ENCODE data around the gene AUTS2. TPM values are rescaled to one million over a fixed set of nuclear protein-coding genes. Genes with fewer than 3 reads are reported as not detected.

Gene AUTS2
- total RNA-seq, 5 donors from 2014 or later (not counting 1 experiment from before 2014, with no cell fraction given), result 10.6 to 66.2 (median 37.6) TPM

DNA sequence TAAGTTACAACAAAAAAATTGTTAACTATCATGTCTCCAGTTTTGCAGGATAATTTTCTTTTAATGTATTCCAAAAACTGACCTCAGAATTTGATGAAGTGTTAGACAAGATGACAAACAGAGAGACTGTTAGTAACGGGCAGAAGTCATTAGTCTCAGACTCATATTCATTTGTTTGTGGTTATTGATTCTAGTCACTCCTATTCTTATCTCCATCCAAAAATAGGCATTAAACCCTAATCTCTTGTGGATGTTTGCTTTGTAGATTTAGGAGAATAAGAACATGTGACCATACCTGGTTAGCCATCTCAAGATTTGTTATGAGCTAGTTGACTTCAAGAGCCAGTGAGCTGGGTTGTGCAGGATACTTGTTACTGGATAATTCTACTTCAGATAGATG is 261.1 kb downstream of the AUTS2 start:
- Histone ChIP-seq H3K27ac (ENCODE audit: low read length) (no peak overlapping the region), H3K36me3 (ENCODE audit: control insufficient read depth in 2 of 2, extremely low read depth in 1 of 2, insufficient read depth in 1 of 2, low read length in 1 of 2) (no peaks in the 10 kb centered on the region), H3K4me1 (ENCODE audit: control insufficient read depth in 1 of 2, extremely low read depth in 1 of 2, insufficient read depth in 2 of 2, low read length in 2 of 2) (no peaks in the 10 kb centered on the region), H3K4me3 (ENCODE audit: control insufficient read depth in 1 of 2, extremely low read depth in 1 of 2, low read length in 1 of 2) (no peak overlapping the region), H3K9me3 (no peaks in the 10 kb centered on the region), H3K27me3 (replicated peaks in 1 of 2; ENCODE audit: control insufficient read depth in 2 of 2, extremely low read depth in 1 of 2, insufficient read depth in 2 of 2, low read length in 1 of 2) (no peaks in the 10 kb centered on the region)
- WGBS (ENCODE audit: insufficient coverage), result no CpG with 5 or more reads among the region's 1 CpG
- H3K36me3 Mint-ChIP-seq, result no peaks in the 10 kb centered on the region
- POLR2A ChIA-PET, result no interaction called here
- CTCF ChIA-PET, result no interaction called here
- no peaks in the 10 kb centered on the region for H3K4me1 Mint-ChIP-seq
- H3K27ac Mint-ChIP-seq, result no peak overlapping the region
- H3K27me3 Mint-ChIP-seq, result peaks cover 1 to 13% of the 10 kb centered on the region in 2 donors
- no peak overlapping the region for H3K4me3 Mint-ChIP-seq
- DNase-seq (no peak), ATAC-seq (replicated peaks in 1 of 4) (no peak)
- no peaks in the 10 kb centered on the region for H3K9me3 Mint-ChIP-seq

DNA sequence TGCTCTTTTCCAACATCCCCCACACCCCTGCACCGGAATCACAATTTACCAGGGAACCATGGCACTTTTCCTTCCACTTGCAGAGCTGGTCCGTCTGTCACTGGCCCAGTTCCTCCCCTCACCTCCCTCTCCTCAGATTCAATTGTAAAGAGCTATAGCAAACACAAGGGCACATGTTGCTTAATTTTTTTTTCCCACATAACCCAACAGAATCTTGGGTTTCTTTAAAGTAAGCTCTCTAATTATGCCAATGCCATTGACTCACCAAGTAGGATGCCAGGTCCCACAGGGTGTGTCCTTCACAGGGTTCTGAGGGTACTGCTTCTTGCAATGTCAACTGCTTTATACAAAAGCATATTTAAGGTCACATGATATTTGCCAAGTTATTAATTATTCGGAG is 262.2 kb downstream of the AUTS2 start:
- no peaks in the 10 kb centered on the region for H3K4me1 Mint-ChIP-seq
- no peaks in the 10 kb centered on the region for H3K36me3 ChIP-seq (ENCODE audit: control insufficient read depth in 2 of 2, extremely low read depth in 1 of 2, insufficient read depth in 1 of 2, low read length in 1 of 2)
- H3K27me3 Mint-ChIP-seq, result peaks cover 1 to 13% of the 10 kb centered on the region in 2 donors
- ChIA-PET CTCF (interaction anchor here (0.6 to 0.7 kb wide), 2 partner anchors 22 to 412 kb away, joined by 3 read pairs; no protein-coding TSS in a partner anchor), POLR2A (interaction anchor here (0.6 kb wide), 2 partner anchors 87 to 433 kb away, joined by 3 to 7 read pairs; no protein-coding TSS in a partner anchor)
- WGBS (ENCODE audit: insufficient coverage), result 88% methylated on average over 3 of the region's 3 CpGs
- no peak overlapping the region for H3K27ac Mint-ChIP-seq
- H3K4me3 ChIP-seq (ENCODE audit: control insufficient read depth in 1 of 2, extremely low read depth in 1 of 2, low read length in 1 of 2), result no peak overlapping the region
- DNase-seq (no peak), ATAC-seq (replicated peaks in 1 of 4) (no peak)
- no peak overlapping the region for H3K27ac ChIP-seq (ENCODE audit: low read length)
- no peaks in the 10 kb centered on the region for H3K9me3 Mint-ChIP-seq
- H3K4me1 ChIP-seq (ENCODE audit: control insufficient read depth in 1 of 2, extremely low read depth in 1 of 2, insufficient read depth in 2 of 2, low read length in 2 of 2), result no peaks in the 10 kb centered on the region
- H3K4me3 Mint-ChIP-seq, result no peak overlapping the region
- no peaks in the 10 kb centered on the region for H3K27me3 ChIP-seq (replicated peaks in 1 of 2; ENCODE audit: control insufficient read depth in 2 of 2, extremely low read depth in 1 of 2, insufficient read depth in 2 of 2, low read length in 1 of 2)
- no peaks in the 10 kb centered on the region for H3K36me3 Mint-ChIP-seq
- H3K9me3 ChIP-seq, result no peaks in the 10 kb centered on the region

DNA sequence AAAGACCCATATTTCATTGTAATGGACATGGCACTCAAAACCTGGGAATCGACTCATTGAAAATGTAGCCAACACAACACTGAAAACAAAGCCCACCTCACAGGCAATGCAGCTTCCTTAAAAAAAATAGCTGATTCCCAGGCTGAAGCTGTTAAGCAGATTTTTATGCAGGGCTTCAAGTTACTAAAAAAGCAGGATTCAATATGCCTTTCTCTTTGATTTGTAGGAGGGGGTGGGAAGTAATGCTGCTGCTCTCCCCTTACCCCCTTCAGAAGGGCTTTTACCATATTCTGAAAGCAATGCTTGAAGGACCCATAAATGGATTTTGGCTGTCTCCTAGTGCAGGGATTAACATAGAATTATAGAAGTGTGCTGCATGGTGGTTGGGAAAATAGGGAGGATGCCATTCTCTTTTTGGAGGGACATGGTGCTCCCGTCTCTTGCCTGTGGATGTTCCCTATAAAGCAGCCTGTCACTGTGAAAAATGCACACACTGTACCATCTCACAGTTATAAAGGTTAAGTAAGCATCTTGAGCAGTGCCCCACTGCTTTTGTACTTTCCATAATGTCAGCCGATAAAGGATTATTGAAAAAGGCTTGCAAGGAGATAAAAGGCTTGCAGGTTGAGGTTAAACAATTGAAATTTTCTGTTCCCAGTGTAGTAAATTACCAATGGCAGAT is 262.8 kb downstream of the AUTS2 start:
- H3K27ac ChIP-seq (ENCODE audit: low read length), result no peak overlapping the region
- no peak overlapping the region for H3K4me3 ChIP-seq (ENCODE audit: control insufficient read depth in 1 of 2, extremely low read depth in 1 of 2, low read length in 1 of 2)
- Mint-ChIP-seq H3K36me3 (no peaks in the 10 kb centered on the region), H3K27me3 (peaks cover 1 to 13% of the 10 kb centered on the region in 2 donors), H3K27ac (no peak overlapping the region), H3K4me3 (no peak overlapping the region), H3K4me1 (no peaks in the 10 kb centered on the region), H3K9me3 (no peaks in the 10 kb centered on the region)
- ATAC-seq (replicated peaks in 1 of 4), result no peak
- H3K27me3 ChIP-seq (replicated peaks in 1 of 2; ENCODE audit: control insufficient read depth in 2 of 2, extremely low read depth in 1 of 2, insufficient read depth in 2 of 2, low read length in 1 of 2), result no peaks in the 10 kb centered on the region
- no peaks in the 10 kb centered on the region for H3K4me1 ChIP-seq (ENCODE audit: control insufficient read depth in 1 of 2, extremely low read depth in 1 of 2, insufficient read depth in 2 of 2, low read length in 2 of 2)
- POLR2A ChIA-PET, result interaction anchor here (0.6 kb wide), 2 partner anchors 88 to 432 kb away, joined by 3 to 7 read pairs; no protein-coding TSS in a partner anchor
- CTCF ChIA-PET, result interaction anchor here in 1 of 2 donors (0.6 kb wide), 1 partner anchor 23 kb away, joined by 3 read pairs; no protein-coding TSS in a partner anchor
- no peaks in the 10 kb centered on the region for H3K9me3 ChIP-seq
- DNase-seq, result no peak
- no peaks in the 10 kb centered on the region for H3K36me3 ChIP-seq (ENCODE audit: control insufficient read depth in 2 of 2, extremely low read depth in 1 of 2, insufficient read depth in 1 of 2, low read length in 1 of 2)
- 100% methylated on average over 1 of the region's 3 CpGs for WGBS (ENCODE audit: insufficient coverage)

DNA sequence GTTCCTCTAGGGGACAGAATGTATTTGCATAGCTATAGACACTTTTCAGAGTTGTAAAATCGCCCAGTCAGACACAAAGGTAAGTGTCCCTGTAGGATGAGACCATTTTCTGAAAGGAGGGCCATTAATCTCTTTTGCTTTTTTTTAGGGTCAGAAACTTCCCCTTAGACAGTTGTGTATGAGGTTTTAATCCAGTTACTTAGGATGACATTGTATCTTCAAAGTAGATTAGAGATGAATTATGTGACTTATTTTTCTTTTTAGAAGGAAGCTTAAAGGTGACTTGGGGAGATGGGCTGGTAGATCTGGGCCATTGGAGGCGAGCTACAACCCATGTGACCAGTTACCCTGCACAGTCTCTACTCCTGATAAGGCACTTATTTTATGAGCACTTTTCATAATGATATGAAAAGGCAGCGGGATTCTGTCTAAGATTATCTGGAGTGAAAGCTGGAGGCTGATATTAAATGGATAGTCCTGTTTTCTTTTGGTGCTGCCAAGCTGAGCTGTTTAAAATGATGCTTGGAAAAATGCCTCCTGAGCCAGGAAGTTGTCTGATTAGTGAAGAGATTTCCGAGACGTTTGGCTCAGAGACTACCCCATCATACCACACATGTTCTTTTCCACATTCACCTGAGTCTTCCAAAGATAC is 264.3 kb downstream of the AUTS2 start:
- H3K27me3 ChIP-seq (replicated peaks in 1 of 2; ENCODE audit: control insufficient read depth in 2 of 2, extremely low read depth in 1 of 2, insufficient read depth in 2 of 2, low read length in 1 of 2), result no peaks in the 10 kb centered on the region
- Mint-ChIP-seq H3K27me3 (peaks cover 0 to 10% of the 10 kb centered on the region in 2 donors), H3K27ac (no peak overlapping the region), H3K9me3 (no peaks in the 10 kb centered on the region), H3K4me3 (no peak overlapping the region), H3K4me1 (no peaks in the 10 kb centered on the region), H3K36me3 (no peaks in the 10 kb centered on the region)
- H3K4me3 ChIP-seq (ENCODE audit: control insufficient read depth in 1 of 2, extremely low read depth in 1 of 2, low read length in 1 of 2), result no peak overlapping the region
- no peaks in the 10 kb centered on the region for H3K9me3 ChIP-seq
- H3K36me3 ChIP-seq (ENCODE audit: control insufficient read depth in 2 of 2, extremely low read depth in 1 of 2, insufficient read depth in 1 of 2, low read length in 1 of 2), result no peaks in the 10 kb centered on the region
- H3K27ac ChIP-seq (ENCODE audit: low read length), result no peak overlapping the region
- POLR2A ChIA-PET, result no interaction called here
- no peaks in the 10 kb centered on the region for H3K4me1 ChIP-seq (ENCODE audit: control insufficient read depth in 1 of 2, extremely low read depth in 1 of 2, insufficient read depth in 2 of 2, low read length in 2 of 2)
- ATAC-seq (replicated peaks in 1 of 4) (no peak), DNase-seq (no peak)
- WGBS (ENCODE audit: insufficient coverage), result 83% methylated on average over 1 of the region's 5 CpGs
- CTCF ChIA-PET, result no interaction called here

DNA sequence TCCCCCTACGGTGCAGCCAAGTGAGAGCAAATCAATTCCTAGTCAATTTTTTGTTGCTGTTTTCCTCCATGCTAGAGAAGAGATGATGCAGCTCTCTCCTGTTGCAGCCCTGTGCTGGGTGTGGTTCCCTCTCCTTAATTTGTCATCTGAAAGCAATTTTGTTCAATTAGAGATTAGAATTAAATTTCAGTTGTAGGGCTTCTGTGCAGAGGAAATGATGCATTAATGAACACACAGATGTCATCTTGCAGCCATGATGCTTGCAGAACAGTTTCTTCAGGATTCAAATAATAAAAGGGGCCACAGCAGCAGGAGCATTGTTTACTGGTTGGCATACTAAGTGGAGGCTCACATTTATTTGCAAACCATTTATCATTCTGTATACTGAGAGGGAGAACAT is 266.0 kb downstream of the AUTS2 start:
- ChIA-PET CTCF (no interaction called here), POLR2A (no interaction called here)
- Histone ChIP-seq H3K27ac (ENCODE audit: low read length) (no peak overlapping the region), H3K36me3 (ENCODE audit: control insufficient read depth in 2 of 2, extremely low read depth in 1 of 2, insufficient read depth in 1 of 2, low read length in 1 of 2) (no peaks in the 10 kb centered on the region), H3K9me3 (no peaks in the 10 kb centered on the region), H3K4me1 (ENCODE audit: control insufficient read depth in 1 of 2, extremely low read depth in 1 of 2, insufficient read depth in 2 of 2, low read length in 2 of 2) (no peaks in the 10 kb centered on the region), H3K27me3 (replicated peaks in 1 of 2; ENCODE audit: control insufficient read depth in 2 of 2, extremely low read depth in 1 of 2, insufficient read depth in 2 of 2, low read length in 1 of 2) (no peaks in the 10 kb centered on the region), H3K4me3 (ENCODE audit: control insufficient read depth in 1 of 2, extremely low read depth in 1 of 2, low read length in 1 of 2) (no peak overlapping the region)
- no peak for DNase-seq
- no peak for ATAC-seq (replicated peaks in 1 of 4)
- H3K36me3 Mint-ChIP-seq, result no peaks in the 10 kb centered on the region
- H3K4me1 Mint-ChIP-seq, result no peaks in the 10 kb centered on the region
- H3K4me3 Mint-ChIP-seq, result no peak overlapping the region
- peaks cover 0 to 3% of the 10 kb centered on the region in 2 donors for H3K27me3 Mint-ChIP-seq
- no peaks in the 10 kb centered on the region for H3K9me3 Mint-ChIP-seq
- no peak overlapping the region for H3K27ac Mint-ChIP-seq
- 100% methylated on average over 1 of the region's 1 CpG for WGBS (ENCODE audit: insufficient coverage)

DNA sequence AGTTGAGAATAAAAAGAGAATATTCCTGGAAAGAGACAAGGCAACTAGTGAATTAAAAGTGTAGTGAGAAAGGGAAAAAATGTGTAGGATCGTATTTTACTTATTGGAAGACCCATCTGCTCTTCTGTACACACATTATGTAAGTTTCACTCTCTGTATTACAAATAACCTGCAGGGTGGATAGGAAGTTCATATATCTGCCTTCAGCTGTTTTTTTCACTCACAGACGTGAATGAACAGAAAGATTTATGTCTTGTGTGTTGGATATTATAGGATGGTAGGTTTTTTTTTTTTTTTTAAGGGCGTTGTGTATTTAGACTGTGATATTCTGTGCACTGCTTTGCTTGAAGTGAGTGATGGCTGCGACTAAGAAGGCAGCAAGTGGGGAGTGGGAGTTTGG is 266.5 kb downstream of the AUTS2 start:
- no peaks in the 10 kb centered on the region for H3K4me1 Mint-ChIP-seq
- ChIA-PET CTCF (no interaction called here), POLR2A (no interaction called here)
- 67% methylated on average over 1 of the region's 4 CpGs for WGBS (ENCODE audit: insufficient coverage)
- Histone ChIP-seq H3K36me3 (ENCODE audit: control insufficient read depth in 2 of 2, extremely low read depth in 1 of 2, insufficient read depth in 1 of 2, low read length in 1 of 2) (no peaks in the 10 kb centered on the region), H3K4me1 (ENCODE audit: control insufficient read depth in 1 of 2, extremely low read depth in 1 of 2, insufficient read depth in 2 of 2, low read length in 2 of 2) (no peaks in the 10 kb centered on the region), H3K27me3 (replicated peaks in 1 of 2; ENCODE audit: control insufficient read depth in 2 of 2, extremely low read depth in 1 of 2, insufficient read depth in 2 of 2, low read length in 1 of 2) (no peaks in the 10 kb centered on the region), H3K9me3 (no peaks in the 10 kb centered on the region), H3K4me3 (ENCODE audit: control insufficient read depth in 1 of 2, extremely low read depth in 1 of 2, low read length in 1 of 2) (no peak overlapping the region), H3K27ac (ENCODE audit: low read length) (no peak overlapping the region)
- no peaks in the 10 kb centered on the region for H3K9me3 Mint-ChIP-seq
- no peak for DNase-seq
- H3K4me3 Mint-ChIP-seq, result no peak overlapping the region
- no peak for ATAC-seq (replicated peaks in 1 of 4)
- H3K36me3 Mint-ChIP-seq, result no peaks in the 10 kb centered on the region
- no peaks in the 10 kb centered on the region for H3K27me3 Mint-ChIP-seq
- H3K27ac Mint-ChIP-seq, result no peak overlapping the region

All from T-cell (primary cell).